Brain microvascular endothelial cell (primary cell): ENCODE results near the gene ARL14EP.

Experiments used
- DNase-seq: peaks from one replicate; pipeline ENCODE4 v3.0.0-alpha.2; 2020
- H3K27ac ChIP-seq: fragments of 250-450 bp; sonication (Bioruptor Pico); 2 replicates; pipeline ENCODE4 v1.5.1; 2020; ENCODE audit warnings: mild to moderate bottlenecking, moderate library complexity
- H3K27me3 ChIP-seq: fragments of 250-450 bp; sonication (Bioruptor Pico); replicated peaks from 2 replicates; pipeline ENCODE4 v1.5.1; 2020; ENCODE audit warnings: mild to moderate bottlenecking
- H3K36me3 ChIP-seq: fragments of 250-450 bp; sonication (Bioruptor Pico); replicated peaks from 2 replicates; pipeline ENCODE4 v1.5.1; 2020; ENCODE audit warnings: mild to moderate bottlenecking
- H3K4me3 ChIP-seq: 2 replicates; pipeline ENCODE4 v1.5.1; 2011; ENCODE audit warnings: low read depth, mild to moderate bottlenecking, control low read depth, low read length, moderate library complexity
- CTCF ChIP-seq: IDR thresholded peaks from 2 replicates; pipeline ENCODE4 v1.5.1; 2011; ENCODE audit warnings: low read depth, mild to moderate bottlenecking, moderate library complexity, low read length, control low read depth, inconsistent platforms; ENCODE audit errors: missing control alignments
- in situ Hi-C: cut with HindIII; loops from 2 replicates; pipeline ENCODE4 v1.10.0; 2017; ENCODE audit warnings: low sequenced_read_pairs, low pct_ligation_motif_present

Gene ARL14EP

GRCh38 chr11:30348035-30348434 is 25.1 kb downstream of the ARL14EP start:
- no peak overlapping the region for H3K4me3 ChIP-seq
- TF ChIP-seq CTCF, result no peak
- in situ Hi-C loops, result no loop called here
- H3K27ac ChIP-seq, result no peak overlapping the region
- no peaks in the 10 kb centered on the region for H3K27me3 ChIP-seq
- no peaks in the 10 kb centered on the region for H3K36me3 ChIP-seq
- no peak for DNase-seq

GRCh38 chr11:30349885-30350284 is 27.0 kb downstream of the ARL14EP start:
- in situ Hi-C loops, result no loop called here
- TF ChIP-seq CTCF, result no peak

GRCh38 chr11:30350384-30350783 is 27.5 kb downstream of the ARL14EP start:
- in situ Hi-C loops, result no loop called here
- Histone ChIP-seq H3K36me3 (no peaks in the 10 kb centered on the region), H3K4me3 (no peak overlapping the region), H3K27ac (no peak overlapping the region), H3K27me3 (no peaks in the 10 kb centered on the region)
- no peak for DNase-seq
- TF ChIP-seq CTCF, result no peak

More at GRCh38 chr11:30349885-30350284, 27.0 kb downstream of the ARL14EP start:
- H3K4me3 ChIP-seq, result no peak overlapping the region
- no peak overlapping the region for H3K27ac ChIP-seq
- no peaks in the 10 kb centered on the region for H3K36me3 ChIP-seq
- no peak for DNase-seq
- H3K27me3 ChIP-seq, result no peaks in the 10 kb centered on the region

GRCh38 chr11:30351061-30351460 is 28.2 kb downstream of the ARL14EP start:
- DNase-seq, result no peak
- Histone ChIP-seq H3K27me3 (no peaks in the 10 kb centered on the region), H3K36me3 (no peaks in the 10 kb centered on the region), H3K4me3 (no peak overlapping the region), H3K27ac (no peak overlapping the region)
- no peak for TF ChIP-seq CTCF
- in situ Hi-C loops, result no loop called here

- Histone ChIP-seq H3K4me3 (no peak overlapping the region), H3K27ac (no peak overlapping the region), H3K36me3 (no peaks in the 10 kb centered on the region), H3K27me3 (no peaks in the 10 kb centered on the region)
- TF ChIP-seq CTCF, result no peak
- DNase-seq, result no peak
- in situ Hi-C loops, result no loop called here
Measured at GRCh38 chr11:30356391-30356790, 33.5 kb downstream of the ARL14EP start.

- no peaks in the 10 kb centered on the region for H3K27me3 ChIP-seq
- no peaks in the 10 kb centered on the region for H3K36me3 ChIP-seq
- no peak overlapping the region for H3K27ac ChIP-seq
- in situ Hi-C loops, result no loop called here
- no peak overlapping the region for H3K4me3 ChIP-seq
- DNase-seq, result no peak
- TF ChIP-seq CTCF, result no peak
Measured at GRCh38 chr11:30357872-30358271, 35.0 kb downstream of the ARL14EP start.
